GM19035 (cell line): ENCODE results near the gene HPCAL1.

Source experiments
- ATAC-seq: cut with Tn5 transposase; IDR thresholded peaks from one replicate; pipeline ENCODE4 v1.9.1; 2021; ENCODE audit not compliant: unreplicated experiment

The HPCAL1 gene

GRCh38 chr2:10419553-10420257 is 117.0 kb downstream of the HPCAL1 start:
- no peak for ATAC-seq

- ATAC-seq: no peak
These were observed 119.5 kb downstream of the HPCAL1 start for GRCh38 chr2:10422251-10422650.

DNA sequence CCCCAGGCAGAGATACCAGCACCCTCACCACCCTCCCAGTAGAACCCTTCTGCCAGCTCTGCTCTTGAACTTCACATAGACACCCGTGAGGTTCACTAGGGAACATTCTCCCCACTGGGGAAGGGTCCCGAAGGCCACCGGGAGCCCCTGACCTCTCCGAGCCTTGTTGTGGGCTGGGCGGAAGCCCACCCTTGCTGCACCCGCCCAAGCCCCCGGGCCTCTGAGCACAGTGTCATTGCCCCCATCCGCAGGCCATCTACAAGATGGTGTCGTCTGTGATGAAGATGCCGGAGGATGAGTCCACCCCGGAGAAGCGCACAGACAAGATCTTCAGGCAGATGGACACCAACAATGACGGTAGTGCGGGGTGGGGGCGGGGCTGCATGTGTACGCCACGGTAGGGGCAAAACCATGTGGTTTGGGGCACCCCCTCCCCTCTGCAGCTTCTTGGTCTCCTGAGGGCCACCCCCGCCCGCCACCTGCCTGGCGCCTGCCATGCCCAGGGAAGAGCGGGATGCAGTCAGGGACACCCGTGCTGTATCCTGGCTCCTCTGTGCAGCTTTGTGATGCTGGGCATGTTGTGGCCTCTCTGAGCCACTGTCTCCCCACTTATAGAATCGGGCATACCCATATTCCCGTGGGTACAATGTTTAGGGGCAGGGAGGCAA is 120.2 kb downstream of the HPCAL1 start:
- no peak for ATAC-seq

DNA sequence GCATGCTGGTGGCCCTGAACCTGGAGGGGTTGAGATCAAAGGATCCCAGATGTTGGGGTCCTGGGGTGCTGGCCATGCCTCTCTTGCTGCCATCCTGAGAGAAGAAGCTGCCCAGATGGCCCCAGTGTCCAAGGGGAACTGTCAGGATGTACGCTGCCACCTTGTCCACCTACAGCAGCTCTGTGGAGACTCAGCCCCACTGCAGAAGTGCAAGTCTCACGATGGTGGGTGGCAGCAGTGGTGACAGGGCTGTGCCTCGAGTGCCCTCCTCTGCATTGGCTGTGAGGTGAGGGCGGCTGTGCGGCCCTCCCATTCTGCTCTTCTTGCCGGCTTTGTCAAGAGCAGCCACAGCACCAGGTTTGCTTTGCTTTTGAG is 120.7 kb downstream of the HPCAL1 start:
- no peak for ATAC-seq

- ATAC-seq: no peak
These were observed 121.3 kb downstream of the HPCAL1 start for GRCh38 chr2:10424051-10424450.

DNA sequence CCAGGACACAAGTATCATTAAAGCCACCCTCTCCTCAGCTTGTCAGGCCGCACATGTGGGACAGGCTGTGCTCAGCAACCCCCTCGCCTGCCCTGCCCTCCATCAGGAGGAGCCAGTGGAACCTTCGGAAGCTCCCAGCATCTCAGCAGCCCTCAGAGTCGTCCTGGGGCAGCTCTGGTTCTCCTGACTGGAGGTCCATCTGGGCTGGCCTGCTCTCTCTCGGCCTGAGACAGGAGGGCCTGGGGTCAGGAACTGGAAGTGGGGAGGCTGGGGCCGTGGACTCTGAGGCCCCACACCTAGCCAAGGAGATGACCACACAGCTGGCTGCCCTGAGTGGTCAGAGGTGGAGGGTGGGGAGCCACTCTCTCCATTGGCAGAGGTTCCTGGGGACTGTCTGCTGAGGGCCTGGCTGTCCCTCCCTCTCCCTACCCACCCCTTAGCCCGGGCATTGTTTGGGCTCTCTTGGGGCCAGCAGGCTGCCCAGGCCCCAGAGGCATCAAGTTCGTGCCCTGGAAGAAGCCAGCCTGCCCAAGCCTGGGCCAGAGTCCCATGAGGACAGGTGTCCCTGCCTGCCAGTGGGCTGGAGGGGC is 122.3 kb downstream of the HPCAL1 start:
- no peak for ATAC-seq

- no peak for ATAC-seq
These were observed 123.0 kb downstream of the HPCAL1 start for GRCh38 chr2:10425699-10426098.

DNA sequence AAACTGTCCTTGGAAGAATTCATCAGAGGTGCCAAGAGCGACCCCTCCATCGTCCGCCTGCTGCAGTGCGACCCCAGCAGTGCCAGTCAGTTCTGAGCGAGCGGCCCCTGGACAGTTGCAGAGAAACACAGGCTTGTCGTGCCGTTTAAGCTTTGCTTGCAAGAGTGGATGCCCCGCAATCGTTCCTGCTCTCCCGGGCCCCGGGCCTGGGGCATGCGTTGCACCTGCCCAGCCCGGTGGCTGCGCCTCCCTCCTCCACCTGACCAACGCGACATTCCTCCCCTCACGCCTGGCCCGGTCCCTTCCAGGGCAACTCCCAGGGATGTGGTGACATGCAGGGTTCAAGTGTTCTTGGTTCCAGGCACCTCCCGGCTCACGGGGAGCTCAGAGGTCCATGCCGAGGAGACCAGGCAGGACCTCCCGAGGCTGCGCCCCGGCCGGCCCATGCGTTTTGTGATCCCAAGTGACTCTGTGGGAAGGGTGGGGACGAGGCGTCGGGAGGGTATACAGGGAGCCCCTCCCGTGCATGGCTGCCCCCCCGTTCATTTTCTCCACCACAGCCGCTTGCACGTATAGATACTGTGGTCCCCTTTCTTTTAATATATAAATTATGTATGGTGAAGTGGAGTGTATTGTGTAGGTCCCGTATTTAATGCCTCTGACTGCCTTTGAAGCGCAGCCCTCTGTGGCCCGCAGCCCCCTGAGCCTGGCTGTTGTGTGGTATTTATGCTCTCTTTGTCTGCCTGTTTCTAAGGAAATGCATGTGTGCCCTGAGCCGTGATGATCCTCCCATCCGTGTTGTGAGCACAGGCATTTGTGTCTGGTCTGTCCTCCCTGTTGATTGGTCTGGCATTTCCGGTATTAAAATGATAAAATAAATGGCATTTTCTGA is 124.3 kb downstream of the HPCAL1 start:
- ATAC-seq: no peak

DNA sequence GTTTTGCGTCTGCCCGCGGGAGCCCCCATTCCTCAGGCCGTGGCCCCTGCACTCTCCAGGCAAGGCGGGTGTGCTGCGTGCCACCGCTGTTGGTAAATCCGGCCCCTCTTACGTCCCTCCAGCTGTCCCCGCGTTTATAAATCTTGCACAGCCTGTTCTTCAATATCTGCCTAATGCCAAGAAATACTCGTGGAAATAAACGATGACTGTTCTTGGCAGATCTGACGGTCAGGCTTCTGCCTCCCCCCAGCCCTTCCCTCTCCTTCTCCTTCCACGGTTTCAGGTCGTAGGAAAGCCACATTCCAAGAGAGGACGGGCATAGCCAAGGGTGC is 124.9 kb downstream of the HPCAL1 start:
- ATAC-seq: no peak

GRCh38 chr2:10428355-10428754 is 125.7 kb downstream of the HPCAL1 start:
- no peak for ATAC-seq

DNA sequence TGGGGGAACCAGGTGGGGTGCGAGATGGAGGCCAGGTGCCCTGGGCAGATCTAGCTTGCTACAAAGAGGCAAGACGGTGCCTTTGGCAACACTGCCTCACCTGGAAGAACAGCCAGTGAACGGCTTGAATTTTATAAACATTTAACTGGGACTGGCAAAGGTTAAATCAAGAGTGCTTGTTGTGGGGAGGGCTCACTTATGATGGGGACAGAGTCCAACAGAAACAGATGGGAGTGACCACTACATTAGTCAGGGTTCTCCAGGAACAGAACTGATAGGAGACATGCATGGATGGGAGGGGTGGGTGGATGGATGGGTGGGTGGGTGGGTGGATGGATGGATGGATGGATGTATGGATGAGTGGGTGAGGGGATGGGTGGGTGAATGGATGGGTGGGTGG is 126.2 kb downstream of the HPCAL1 start:
- ATAC-seq: no peak

DNA sequence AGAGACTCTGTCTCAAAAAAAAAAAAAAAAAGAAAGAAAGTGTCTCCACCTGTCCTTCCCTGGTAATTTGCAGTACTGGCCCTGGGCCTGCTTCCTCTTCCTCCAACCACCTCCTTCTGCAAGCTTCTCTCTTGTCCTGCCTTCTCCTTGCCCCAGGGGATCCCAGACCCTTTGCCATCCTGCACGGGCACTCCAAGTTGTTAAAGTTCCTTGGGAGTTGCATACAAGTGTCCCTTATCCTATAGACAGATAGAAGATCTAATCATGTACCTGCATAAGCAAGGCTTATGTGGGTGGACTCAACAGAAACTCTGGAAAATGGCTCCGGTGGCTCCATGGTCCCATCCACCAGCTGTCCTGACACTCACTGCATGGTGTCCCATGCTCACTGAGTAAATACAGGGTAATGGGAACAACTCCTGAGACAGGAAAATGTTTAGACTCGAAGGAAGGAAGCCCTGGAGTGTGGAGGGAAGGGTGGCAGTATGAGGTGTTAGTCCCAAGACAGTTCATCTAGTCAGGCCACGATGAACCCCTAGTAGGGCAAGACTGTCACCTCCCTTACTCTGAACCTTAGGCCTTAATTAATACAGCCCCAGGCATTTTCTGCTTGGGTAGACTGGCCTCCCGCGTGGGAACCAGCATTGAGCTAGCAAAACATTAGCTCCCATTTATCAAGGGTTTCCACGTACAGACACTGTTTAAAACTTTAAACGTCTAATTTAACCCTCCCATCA is 128.3 kb downstream of the HPCAL1 start:
- no peak for ATAC-seq

DNA sequence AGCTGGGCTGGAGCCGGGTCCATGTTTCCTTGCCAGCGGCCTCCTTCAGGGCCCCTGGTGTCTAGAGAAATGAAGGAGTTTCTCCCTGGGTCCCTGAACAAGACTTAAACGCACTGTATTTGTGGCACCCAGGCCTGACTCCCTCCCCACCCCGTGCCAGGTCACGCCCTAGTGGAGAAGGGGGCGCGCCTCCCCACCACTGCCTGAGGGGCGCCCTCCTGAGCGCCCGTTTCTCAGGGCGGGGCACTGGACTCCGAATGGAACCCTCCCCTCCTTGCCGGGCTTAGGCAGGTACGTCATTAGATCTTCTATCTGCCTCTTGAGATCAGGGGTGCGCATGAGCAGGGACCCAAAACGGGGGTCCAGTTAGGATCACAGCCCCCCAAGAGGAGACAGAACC is 129.1 kb downstream of the HPCAL1 start:
- no peak for ATAC-seq

- no peak for ATAC-seq
These were observed 129.8 kb downstream of the HPCAL1 start for GRCh38 chr2:10432311-10433181.

DNA sequence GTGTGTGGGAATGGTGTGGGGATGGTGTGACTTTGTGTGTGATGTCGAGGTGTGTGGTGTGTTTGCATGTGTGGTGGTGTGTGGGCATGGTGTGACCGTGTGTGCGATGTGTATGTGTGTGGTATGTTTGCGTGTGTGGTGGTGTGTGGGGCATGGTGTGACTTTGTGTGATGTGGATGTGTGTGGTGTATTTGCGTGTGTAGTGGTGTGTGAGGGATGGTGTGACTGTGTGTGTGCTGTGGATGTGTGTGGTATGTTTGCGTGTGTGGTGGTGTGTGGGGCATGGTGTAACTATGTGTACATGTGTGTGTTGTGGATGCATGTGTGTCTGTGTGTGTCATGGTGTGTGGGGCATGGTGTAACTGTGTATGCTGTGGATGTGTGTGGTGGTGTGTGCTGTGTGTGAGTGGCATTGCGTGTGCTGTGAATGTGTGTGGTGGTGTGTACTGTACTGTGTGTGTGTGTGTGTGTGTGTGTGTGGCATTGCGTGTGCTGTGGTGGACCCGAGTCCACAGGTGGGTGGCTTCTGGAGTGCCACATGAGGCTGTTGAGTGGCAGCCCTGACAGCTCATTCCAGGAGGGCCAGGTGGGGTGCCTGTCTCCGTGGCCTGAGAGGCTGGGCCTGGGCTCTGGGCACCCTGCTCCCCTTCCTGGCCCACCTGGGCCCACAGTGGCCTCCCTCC is 130.7 kb downstream of the HPCAL1 start:
- ATAC-seq: no peak

- ATAC-seq: no peak
These were observed 131.5 kb downstream of the HPCAL1 start for GRCh38 chr2:10433947-10434885.

DNA sequence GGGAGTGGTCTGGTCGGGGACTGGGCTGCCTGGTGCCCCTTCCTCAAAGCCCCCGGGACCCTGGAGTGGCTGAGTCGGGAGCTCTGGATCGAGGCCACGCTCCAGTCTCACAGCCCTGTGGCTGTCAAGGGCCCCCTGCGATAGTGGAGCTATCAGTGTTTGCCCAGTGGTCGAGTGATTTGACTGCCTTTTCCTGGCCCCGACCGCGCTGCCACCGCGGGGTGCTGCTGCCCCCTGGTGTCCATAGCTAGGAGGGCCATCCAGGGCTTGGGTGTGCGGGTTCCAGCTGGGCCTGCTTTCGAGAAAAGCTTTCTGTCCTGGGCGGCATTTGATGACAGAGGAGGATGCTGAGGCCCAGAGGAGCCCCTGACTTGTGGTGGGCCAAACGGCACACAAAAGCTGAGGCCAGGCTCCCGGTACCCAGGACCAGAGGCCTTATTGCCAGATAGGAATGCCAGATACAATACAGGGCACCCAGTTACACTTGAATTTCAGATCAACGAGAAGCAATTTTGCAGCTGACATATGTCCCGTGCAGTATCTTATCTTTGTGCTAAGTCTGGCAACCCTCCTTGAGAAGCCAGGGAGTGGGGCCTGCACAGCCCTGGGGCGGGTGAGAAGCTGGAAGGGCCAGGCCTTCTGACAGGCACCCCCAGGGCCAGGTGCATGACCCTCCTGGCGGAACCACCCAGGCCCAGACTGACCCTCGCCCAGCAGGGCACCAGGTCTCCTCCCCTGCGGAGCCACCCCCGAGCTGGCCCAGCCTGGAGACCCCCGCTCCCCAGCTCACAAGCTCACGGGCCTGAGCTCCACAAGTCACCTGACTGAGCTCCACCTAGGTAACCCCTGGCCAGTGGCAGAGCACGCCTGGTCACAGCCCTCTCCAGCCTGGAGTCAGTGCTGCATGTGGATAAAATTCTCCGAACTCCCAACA is 132.4 kb downstream of the HPCAL1 start:
- ATAC-seq: peak; percentile 81
